ENCODE data around the gene MAP3K9.

MAP3K9 gene

DNA sequence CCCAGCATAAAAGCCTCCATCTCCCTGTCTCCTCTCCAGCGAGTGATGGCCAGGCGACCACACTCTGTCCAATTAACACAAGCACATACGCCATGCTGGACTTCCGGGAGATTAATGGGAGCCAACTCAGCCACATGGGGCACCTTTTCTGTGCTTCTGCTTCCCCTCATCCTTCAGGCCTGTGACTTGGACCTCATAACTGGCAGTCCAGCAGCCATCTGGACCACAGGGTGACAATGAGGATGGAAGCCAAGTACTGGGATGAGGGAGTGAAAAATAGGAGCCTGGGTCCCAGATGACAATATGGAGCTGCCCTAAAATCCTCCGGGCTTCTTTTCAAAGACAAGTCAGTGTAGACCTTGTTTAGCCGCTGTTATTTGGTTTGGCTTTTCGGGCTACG, 12.8 kb downstream of the MAP3K9 start:
- TF ChIP-seq PPARA (CRISPR knock-in tag; IDR thresholded peaks at IDR 0.05; ENCODE audit: borderline replicate concordance), result no peak
- TF ChIP-seq CREB5 (CRISPR knock-in tag; IDR thresholded peaks at IDR 0.05; ENCODE audit: low read depth), result no peak
- TF ChIP-seq PATZ1 (CRISPR knock-in tag; IDR thresholded peaks at IDR 0.05; ENCODE audit: borderline replicate concordance), result no peak
- TF ChIP-seq BACH2 (CRISPR knock-in tag; IDR thresholded peaks at IDR 0.05; ENCODE audit: borderline replicate concordance), result no peak
- TF ChIP-seq CSDC2 (CRISPR knock-in tag; IDR thresholded peaks at IDR 0.05), result no peak
- no peak for TF ChIP-seq TOX (CRISPR knock-in tag; IDR thresholded peaks at IDR 0.05; ENCODE audit: borderline replicate concordance)
- TF ChIP-seq ARNTL (CRISPR knock-in tag; IDR thresholded peaks at IDR 0.05; ENCODE audit: borderline replicate concordance, low read depth), result no peak
- no peak for TF ChIP-seq ZNF70 (CRISPR knock-in tag; IDR thresholded peaks at IDR 0.05)
- TF ChIP-seq OSR1 (CRISPR knock-in tag; IDR thresholded peaks at IDR 0.05), result no peak
- TF ChIP-seq TSHZ2 (CRISPR knock-in tag; IDR thresholded peaks at IDR 0.05), result no peak
- no peak for TF ChIP-seq GLIS3 (CRISPR knock-in tag; IDR thresholded peaks at IDR 0.05)
- no peak for TF ChIP-seq CSRNP3 (CRISPR knock-in tag; IDR thresholded peaks at IDR 0.05)
- no peak for TF ChIP-seq ZC3H10 (CRISPR knock-in tag; IDR thresholded peaks at IDR 0.05)
- ATAC-seq, result no peak

DNA sequence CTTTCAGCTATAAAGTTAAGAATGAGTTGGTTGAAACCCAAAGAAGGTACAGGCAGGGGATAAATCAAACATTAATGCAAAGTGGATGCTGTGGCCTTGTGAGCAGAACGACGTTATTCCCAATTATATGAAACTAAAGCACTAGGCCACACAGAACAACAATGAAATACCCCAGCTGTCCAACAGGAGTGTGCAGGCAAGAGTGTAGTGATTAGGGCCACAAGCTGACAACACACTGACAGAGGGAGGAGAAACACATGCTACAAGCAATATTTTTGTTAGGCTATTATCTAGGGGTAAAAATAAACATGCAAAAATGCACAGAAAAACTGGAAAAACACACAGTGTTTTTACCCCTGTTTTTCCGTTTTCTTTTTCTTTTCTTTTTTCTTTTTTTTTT, 15.0 kb downstream of the MAP3K9 start:
- TF ChIP-seq CSDC2 (CRISPR knock-in tag; IDR thresholded peaks at IDR 0.05), result no peak
- TF ChIP-seq, protein P1, sequence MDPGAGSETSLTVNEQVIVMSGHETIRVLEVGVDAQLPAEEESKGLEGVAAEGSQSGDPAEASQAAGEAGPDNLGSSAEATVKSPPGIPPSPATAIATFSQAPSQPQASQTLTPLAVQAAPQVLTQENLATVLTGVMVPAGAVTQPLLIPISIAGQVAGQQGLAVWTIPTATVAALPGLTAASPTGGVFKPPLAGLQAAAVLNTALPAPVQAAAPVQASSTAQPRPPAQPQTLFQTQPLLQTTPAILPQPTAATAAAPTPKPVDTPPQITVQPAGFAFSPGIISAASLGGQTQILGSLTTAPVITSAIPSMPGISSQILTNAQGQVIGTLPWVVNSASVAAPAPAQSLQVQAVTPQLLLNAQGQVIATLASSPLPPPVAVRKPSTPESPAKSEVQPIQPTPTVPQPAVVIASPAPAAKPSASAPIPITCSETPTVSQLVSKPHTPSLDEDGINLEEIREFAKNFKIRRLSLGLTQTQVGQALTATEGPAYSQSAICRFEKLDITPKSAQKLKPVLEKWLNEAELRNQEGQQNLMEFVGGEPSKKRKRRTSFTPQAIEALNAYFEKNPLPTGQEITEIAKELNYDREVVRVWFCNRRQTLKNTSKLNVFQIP (CRISPR knock-in tag; IDR thresholded peaks at IDR 0.05; ENCODE audit: borderline replicate concordance, low read depth), result no peak
- TF ChIP-seq TOX (CRISPR knock-in tag; IDR thresholded peaks at IDR 0.05; ENCODE audit: borderline replicate concordance), result no peak
- TF ChIP-seq ARNTL (CRISPR knock-in tag; IDR thresholded peaks at IDR 0.05; ENCODE audit: borderline replicate concordance, low read depth), result no peak
- TF ChIP-seq CREB5 (CRISPR knock-in tag; IDR thresholded peaks at IDR 0.05; ENCODE audit: low read depth), result no peak
- no peak for TF ChIP-seq ZC3H10 (CRISPR knock-in tag; IDR thresholded peaks at IDR 0.05)
- TF ChIP-seq SNAI2 (CRISPR knock-in tag; IDR thresholded peaks at IDR 0.05), result no peak
- TF ChIP-seq TCF4 (CRISPR knock-in tag; IDR thresholded peaks at IDR 0.05; ENCODE audit: borderline replicate concordance), result no peak
- TF ChIP-seq GLIS3 (CRISPR knock-in tag; IDR thresholded peaks at IDR 0.05), result no peak
- no peak for TF ChIP-seq PPARA (CRISPR knock-in tag; IDR thresholded peaks at IDR 0.05; ENCODE audit: borderline replicate concordance)
- no peak for TF ChIP-seq ZFP30 (CRISPR knock-in tag; IDR thresholded peaks at IDR 0.05)
- no peak for TF ChIP-seq OSR1 (CRISPR knock-in tag; IDR thresholded peaks at IDR 0.05)
- TF ChIP-seq ESRRG (CRISPR knock-in tag; IDR thresholded peaks at IDR 0.05), result no peak
- no peak for TF ChIP-seq ZNF70 (CRISPR knock-in tag; IDR thresholded peaks at IDR 0.05)
- TF ChIP-seq BACH2 (CRISPR knock-in tag; IDR thresholded peaks at IDR 0.05; ENCODE audit: borderline replicate concordance), result no peak
- no peak for TF ChIP-seq ISL1 (CRISPR knock-in tag; IDR thresholded peaks at IDR 0.05)
- no peak for TF ChIP-seq ZNF565 (CRISPR knock-in tag; conservative IDR thresholded peaks at IDR 0.05; ENCODE audit: low read depth)
- TF ChIP-seq ZNF8 (CRISPR knock-in tag; IDR thresholded peaks at IDR 0.05), result no peak
- TF ChIP-seq TSHZ2 (CRISPR knock-in tag; IDR thresholded peaks at IDR 0.05), result no peak
- TF ChIP-seq PATZ1 (CRISPR knock-in tag; IDR thresholded peaks at IDR 0.05; ENCODE audit: borderline replicate concordance), result no peak
- no peak for ATAC-seq
